ENCODE results near the gene STEAP2. TPM values are rescaled to one million over a fixed set of nuclear protein-coding genes. Genes with fewer than 3 reads are reported as not detected.
"Not testable (repeated sequence)": the region's sequence is repeated elsewhere in the genome, so short reads cannot be mapped to it uniquely, and the experiment has no call there.

The STEAP2 gene
- polyA plus RNA-seq, 1 donor: 22.7 TPM

- no peak for DNase-seq
These were observed 22.0 kb downstream of the STEAP2 start for GRCh38 chr7:90233569-90233968.

- DNase-seq: no peak
These were observed 25.3 kb downstream of the STEAP2 start for GRCh38 chr7:90236721-90237289.

GRCh38 chr7:90238022-90238421, 26.5 kb downstream of the STEAP2 start:
- DNase-seq: no peak

GRCh38 chr7:90238583-90238982, 27.0 kb downstream of the STEAP2 start:
- DNase-seq: no peak

GRCh38 chr7:90239050-90239449, 27.5 kb downstream of the STEAP2 start:
- no peak for DNase-seq

GRCh38 chr7:90239625-90240228, 28.2 kb downstream of the STEAP2 start:
- DNase-seq: no peak

GRCh38 chr7:90242369-90243168, 31.0 kb downstream of the STEAP2 start:
- no peak for DNase-seq

- no peak for DNase-seq
These were observed 32.0 kb downstream of the STEAP2 start for GRCh38 chr7:90243556-90243955.

GRCh38 chr7:90244565-90244908, 33.0 kb downstream of the STEAP2 start:
- no peak for DNase-seq

- DNase-seq: peak; percentile 92
These were observed 33.6 kb downstream of the STEAP2 start, which contains the start of gene CFAP69 for GRCh38 chr7:90244909-90245851. TSS of gene CFAP69 (plus strand) at chr7:90245174. CDS start at chr7:90245425, 251 bp downstream.

GRCh38 chr7:90246171-90246570, 34.6 kb downstream of the STEAP2 start:
- no peak for DNase-seq

- DNase-seq: no peak
These were observed 37.2 kb downstream of the STEAP2 start for GRCh38 chr7:90248706-90249105.

GRCh38 chr7:90250601-90251303, 39.2 kb downstream of the STEAP2 start:
- DNase-seq: no peak

- DNase-seq: no peak
These were observed 39.7 kb downstream of the STEAP2 start for GRCh38 chr7:90251304-90251635.

- not testable (repeated sequence) for DNase-seq
These were observed 44.5 kb downstream of the STEAP2 start for GRCh38 chr7:90256011-90256410.

- DNase-seq: no peak
These were observed 45.2 kb downstream of the STEAP2 start for GRCh38 chr7:90256778-90257177.

- no peak for DNase-seq
These were observed 49.9 kb downstream of the STEAP2 start for GRCh38 chr7:90261441-90261840.

- DNase-seq: no peak
These were observed 50.9 kb downstream of the STEAP2 start for GRCh38 chr7:90262438-90262837.

- DNase-seq: no peak
These were observed 55.3 kb downstream of the STEAP2 start for GRCh38 chr7:90266808-90267207.

- DNase-seq: no peak
These were observed 55.8 kb downstream of the STEAP2 start for GRCh38 chr7:90267263-90267858.

GRCh38 chr7:90269163-90269562, 57.6 kb downstream of the STEAP2 start:
- DNase-seq: no peak
